Stimulated activated CD8-positive, alpha-beta memory T cell treated with anti-CD3 and anti-CD28 coated beads, Interleukin-12 subunit alpha, Interleukin-12 subunit beta, amount 100 ng/mL, for 1 hour (primary cell): ENCODE measurements around the gene SRPRA.
"Not testable (repeated sequence)": the region's sequence is repeated elsewhere in the genome, so short reads cannot be mapped to it uniquely, and the experiment has no call there.

Experiments used
- DNase-seq: peaks from one replicate; pipeline ENCODE4 v3.0.0-alpha.2; 2020; ENCODE audit warnings: low read depth

SRPRA gene, protein sequence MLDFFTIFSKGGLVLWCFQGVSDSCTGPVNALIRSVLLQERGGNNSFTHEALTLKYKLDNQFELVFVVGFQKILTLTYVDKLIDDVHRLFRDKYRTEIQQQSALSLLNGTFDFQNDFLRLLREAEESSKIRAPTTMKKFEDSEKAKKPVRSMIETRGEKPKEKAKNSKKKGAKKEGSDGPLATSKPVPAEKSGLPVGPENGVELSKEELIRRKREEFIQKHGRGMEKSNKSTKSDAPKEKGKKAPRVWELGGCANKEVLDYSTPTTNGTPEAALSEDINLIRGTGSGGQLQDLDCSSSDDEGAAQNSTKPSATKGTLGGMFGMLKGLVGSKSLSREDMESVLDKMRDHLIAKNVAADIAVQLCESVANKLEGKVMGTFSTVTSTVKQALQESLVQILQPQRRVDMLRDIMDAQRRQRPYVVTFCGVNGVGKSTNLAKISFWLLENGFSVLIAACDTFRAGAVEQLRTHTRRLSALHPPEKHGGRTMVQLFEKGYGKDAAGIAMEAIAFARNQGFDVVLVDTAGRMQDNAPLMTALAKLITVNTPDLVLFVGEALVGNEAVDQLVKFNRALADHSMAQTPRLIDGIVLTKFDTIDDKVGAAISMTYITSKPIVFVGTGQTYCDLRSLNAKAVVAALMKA

DNA sequence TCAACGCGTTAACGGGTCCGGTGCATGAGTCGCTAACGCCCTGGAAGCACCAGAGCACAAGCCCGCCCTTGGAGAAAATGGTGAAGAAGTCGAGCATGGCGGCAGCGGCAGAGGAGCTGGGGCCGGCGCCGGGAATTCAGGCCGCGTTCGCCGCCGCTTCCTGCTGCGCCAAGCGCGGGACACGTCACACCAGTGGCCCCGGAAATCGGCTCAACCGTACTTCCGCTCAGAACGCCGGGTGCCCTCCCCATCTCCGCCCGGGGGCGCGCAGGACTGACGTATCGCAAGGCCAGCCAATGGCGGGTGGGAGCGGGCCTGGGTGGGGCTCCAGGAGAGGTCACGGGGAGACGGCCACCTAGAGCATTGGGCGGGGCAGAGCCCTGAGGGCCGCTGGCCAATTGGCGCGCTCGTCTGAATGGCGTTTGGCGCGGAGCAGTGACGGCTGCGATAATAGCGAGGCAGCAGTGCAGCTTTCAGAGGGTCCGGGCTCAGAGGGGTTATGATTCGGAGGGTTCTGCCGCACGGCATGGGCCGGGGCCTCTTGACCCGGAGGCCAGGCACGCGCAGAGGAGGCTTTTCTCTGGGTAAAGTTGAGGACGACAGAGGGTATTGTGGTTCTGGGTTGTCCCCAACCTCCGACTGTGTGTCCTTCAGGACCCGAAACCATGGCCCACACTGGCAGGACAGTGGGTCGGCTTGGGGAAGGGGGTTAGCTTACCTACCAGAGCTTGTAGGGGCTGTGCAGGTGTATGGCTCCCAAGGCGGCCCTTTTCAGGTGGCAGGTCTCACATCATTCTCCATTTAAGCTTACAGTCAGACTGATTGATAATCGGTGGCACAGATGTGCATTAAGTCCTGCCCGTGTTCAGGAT, at the start of gene SRPRA, which contains the start of gene FOXRED1:
Gene SRPRA (minus strand): TSS at position 188 of the 872 bp plus-strand sequence. CDS start 91 bp downstream, at position 97.
Gene FOXRED1 (plus strand): TSS at position 447 of the 872 bp plus-strand sequence. CDS start 53 bp downstream, at position 500.
- peak; percentile 99 for DNase-seq

DNA sequence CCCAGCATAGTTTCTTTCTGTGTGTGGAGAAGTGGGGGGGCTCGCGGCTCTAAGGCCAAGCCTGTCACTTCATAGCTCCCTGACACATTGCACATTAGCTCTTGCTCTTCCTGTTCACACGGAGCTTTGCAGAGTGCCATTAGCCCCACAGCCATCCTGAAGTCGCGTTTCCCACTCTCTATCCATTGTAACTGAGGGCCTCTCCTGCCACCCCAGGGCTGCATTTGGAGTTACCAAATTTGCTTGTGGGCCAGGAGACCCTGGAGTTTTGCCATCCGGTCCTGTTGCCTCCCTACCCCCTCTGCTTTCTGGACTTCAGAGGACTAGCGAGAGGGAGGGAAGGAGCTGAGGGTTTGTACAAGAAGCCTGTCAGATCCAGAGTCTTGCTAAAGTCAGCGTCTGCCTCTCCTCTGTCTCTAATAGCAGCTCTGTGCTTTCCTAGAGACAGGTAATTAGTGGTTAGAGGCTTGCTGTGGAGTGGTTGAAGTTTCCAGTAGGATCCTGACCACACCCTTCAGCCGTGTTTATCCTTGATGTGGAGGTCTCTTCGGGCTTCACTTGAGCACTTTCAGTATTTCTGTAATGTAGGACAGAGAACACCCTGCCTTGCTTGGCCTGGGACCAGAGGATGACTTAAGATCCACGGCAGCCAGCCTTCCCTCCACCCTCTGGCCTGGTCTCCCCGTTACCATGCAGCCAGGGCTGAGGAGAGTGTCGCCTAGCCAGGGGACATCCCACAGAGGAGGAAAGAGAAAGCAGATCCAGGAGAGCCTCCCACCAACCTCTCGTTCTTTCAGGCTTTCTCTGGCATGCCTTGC, 49.3 kb upstream of the SRPRA start:
- no peak for DNase-seq

DNA sequence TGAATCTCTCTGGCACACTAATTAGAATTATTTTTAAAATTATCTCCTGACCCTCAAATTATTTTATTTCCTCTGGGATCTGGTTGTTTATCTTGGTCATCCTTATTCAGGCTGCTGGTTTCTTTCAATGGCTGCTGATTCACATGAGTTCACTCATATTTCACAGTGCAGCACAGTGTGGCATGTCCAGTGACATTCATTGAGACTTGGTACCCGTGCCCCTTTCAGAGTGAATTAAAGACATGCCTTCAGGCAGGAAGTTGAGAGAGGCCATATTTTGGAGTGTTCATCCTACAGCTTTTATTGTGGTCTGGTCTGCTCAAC, 48.7 kb upstream of the SRPRA start:
- DNase-seq: no peak

DNA sequence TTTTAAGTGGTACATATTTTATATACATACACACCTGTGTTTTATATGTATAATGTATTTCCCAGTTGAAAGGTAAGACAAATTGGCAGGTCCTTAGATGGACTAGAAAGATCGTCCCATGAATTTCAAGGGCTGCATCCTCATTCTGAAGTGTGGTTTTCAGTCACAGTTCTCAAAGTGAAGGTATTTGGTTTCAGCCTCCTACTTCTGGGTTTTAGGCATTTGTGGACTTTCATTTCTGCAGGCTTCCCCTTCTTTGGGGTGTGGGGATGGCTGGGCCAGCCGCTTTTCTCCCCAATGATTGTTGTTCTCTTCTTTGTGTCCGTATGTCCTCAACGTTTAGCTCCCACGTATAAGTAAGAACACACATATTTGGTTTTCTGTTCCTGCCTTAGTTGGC, 45.1 kb upstream of the SRPRA start:
- no peak for DNase-seq

DNA sequence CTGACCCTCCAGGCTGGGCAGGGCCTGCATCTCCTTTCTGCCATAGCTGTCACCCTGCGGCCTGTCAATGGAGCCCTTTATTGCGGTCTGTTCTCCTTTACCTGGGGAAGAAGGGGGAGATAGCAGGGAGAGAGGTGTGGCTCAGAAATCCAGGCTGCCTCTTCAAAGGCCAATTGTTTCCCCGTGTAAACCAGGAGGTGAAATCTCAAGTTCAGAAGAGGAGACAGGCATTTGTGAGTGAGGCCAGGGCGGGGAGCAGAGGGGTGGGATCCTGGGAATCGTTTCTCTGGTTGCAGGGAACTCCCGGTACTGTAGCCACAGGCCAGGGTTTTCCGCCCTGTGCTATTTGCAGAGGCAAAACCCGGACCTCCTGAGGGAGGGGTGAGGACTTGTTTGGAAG, 44.3 kb upstream of the SRPRA start:
- no peak for DNase-seq

DNA sequence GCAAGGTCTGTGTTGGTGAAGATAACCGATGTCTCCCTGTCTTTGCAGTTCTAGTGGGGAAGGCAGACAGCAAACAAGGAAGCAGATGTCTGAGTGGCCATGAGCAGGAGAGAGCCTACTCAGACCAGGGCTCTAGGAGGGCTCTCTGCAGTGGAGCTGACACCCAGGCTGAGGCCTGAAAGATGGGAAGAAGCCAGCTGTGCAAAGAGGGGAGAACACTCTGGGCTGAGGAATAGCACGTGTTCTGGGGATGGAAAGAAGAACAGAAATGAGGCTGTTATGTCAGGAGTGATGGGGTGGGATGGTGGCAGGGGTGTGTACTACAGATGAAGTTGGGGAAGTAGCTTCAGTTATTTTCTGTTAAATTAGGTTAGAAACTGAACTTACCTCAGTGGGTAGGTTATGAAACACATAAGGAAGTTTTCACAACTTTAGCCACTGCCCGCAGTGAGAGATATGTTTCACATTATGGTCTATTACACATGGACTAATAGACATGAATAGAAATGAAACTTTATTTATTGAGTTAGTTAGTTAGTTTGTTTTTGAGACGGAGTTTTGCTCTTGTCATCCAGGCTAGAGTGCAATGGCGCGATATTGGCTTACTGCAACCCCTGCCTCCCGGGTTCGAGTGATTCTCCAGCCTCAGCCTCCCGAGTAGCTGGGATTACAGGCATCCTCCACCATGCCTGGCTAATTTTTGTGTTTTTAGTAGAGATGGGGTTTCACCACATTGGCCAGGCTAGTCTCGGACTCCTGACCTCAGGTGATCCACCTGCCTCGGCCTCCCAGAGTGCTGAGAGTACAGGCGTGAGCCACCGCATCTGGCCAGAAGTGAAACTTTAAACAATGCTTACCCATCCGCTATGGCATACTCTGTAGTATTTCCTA, 43.0 kb upstream of the SRPRA start:
- DNase-seq: no peak

DNA sequence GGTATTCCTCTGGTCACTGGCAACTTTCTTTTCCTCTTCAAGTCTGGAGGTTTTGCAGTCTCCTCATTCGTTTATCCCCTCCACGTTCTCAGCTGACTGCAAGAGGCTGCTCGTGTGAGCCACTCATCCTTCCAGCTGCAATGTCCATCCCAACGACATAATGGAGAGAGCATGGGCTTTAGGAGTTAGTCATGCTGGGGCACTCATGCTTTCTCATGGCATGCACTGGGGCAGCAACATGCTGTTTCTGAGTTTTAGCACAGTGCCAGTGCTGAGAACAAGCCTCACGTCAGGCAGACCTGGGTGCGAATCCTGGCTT, 42.3 kb upstream of the SRPRA start:
- DNase-seq: no peak

DNA sequence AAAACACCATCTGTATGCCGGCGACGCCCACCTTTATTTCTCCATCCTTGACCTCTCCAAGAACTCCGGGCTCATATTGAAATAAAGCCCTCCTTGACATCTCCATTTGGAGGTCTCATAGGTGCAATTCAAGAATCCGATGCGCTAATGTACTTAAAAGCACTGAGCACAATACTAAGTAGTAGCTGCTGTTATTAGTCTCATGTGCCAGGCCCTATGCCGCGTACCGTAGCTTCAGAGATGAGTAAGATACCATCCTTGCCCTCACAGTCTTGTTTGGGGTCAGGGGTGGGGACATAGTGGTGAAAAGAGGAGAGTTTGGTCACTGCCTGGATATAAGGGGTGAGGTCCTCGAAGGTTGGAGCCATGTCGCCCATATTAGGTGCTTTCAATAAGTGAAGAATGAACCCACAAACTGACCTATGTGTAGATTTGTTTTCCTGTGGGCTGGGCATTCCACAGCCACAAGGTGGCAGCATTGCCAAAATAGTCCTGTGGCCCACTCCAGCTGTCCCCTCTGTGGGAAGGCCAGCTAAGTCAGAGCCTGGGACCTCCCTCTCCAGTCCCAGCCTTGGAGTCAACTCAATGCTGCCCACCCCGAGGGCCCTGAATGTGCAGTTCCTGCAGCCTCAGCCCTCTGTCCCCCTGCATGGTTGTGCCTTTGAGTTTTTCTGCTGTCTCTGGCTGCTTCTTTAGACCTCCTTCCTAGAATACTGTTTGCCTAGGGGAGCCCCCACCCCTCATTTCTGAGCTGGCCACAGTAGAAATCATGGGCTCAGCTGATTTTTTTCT, 41.7 kb upstream of the SRPRA start:
- peak; percentile 45 for DNase-seq

DNA sequence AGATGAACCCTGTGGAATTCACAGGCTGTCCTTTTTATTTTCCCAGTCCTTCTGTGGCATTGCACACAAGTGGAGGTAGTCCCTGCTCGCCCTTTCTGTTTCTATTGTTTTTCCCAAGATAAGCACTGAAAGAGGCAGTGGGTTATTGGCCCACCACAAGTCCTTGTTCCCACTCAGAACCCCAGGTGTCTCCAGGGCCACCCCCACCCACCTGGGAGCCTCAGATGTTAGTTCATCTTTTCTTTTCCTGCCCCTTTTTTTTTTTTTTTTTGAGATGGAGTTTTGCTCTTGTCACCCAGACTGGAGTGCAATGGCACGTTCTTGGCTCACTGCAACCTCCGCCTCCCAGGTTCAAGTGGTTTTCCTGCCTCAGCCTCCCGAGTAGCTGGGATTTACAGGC, 40.1 kb upstream of the SRPRA start:
- DNase-seq: not testable (repeated sequence)

DNA sequence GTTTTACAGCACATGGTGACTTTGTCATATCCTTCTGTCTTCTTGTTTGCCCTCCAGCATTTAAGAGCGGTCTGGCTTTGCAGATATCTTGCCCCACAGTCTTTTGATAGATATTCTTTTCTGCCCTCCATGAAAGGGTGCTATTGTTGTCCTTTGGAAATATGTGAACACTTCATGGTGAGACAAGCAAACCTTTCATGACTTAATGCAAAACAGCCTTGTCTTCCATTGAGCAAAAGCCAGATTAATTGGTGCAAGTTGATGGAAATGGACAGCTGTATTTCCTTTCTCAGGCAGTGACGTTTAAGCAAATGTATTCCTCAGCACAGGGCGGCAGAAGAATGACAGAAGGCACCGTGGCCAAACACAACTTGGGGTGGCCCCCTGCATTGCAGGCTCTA, 39.6 kb upstream of the SRPRA start:
- DNase-seq: no peak

DNA sequence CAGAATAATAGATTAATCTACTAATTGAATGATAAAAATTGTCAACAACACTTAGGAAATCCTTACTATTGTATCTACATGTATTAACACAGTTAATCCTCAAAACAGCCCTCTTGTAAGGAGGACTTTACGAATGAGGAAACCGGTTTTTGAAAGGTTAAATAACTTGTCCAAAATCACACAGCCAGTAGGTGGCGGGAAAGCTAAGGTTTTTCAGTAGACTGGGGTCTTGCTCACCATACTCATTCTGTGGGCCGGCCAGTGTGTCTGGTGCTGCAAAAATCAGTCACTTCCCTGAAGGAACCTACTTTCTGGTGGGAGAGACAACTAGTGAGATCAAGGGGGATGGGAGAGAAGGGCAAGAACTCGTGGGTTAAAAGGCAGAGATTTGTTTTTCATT, 39.0 kb upstream of the SRPRA start:
- DNase-seq: no peak

DNA sequence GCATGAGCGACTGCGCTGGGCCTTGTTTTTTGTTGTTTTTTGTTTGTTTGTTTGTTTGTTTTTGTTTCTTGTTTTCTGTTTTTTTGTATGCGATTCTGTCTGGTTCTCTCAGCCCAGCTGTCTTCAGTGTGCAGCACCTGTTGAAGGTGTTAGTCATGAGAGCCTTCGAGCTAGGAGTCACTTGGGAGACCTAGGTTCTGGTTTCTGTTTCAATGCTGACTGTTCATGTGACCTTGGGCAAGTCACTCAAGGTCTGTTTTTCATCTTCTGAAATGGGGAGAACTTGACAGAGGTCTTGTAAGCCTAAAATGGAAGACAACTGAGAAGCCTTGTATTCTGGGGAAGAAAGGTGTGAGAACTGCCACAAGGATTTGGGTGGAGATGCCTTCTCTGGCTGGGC, 37.0 kb upstream of the SRPRA start:
- no peak for DNase-seq

DNA sequence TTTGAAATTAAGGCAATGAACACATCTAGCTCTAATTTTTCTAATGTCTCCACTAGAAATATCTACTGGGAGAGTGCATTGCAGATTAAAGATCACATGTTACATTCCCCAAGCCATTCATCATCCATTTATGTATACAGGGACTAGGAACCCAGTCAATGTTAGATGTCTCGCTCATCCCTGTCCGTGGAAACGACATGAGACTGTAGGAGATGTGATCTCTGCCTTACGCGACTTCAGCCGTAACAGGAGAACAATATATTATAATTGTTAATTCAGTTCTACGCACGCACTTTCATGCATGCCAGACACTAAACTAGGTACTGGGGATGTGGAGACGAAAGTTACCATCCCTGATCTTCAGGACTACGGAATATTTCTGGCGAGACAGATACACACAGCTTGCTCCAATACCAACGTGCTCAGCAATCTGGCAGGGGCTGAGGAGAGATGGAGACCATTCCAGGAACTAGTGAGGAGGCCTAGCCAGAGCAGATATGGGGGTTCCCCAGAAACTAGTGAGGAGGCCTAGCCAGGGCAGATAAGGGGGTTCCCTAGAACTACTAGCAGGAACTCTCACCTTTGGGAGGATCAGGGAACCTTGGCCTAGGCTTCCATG, 35.9 kb upstream of the SRPRA start:
- DNase-seq: no peak

DNA sequence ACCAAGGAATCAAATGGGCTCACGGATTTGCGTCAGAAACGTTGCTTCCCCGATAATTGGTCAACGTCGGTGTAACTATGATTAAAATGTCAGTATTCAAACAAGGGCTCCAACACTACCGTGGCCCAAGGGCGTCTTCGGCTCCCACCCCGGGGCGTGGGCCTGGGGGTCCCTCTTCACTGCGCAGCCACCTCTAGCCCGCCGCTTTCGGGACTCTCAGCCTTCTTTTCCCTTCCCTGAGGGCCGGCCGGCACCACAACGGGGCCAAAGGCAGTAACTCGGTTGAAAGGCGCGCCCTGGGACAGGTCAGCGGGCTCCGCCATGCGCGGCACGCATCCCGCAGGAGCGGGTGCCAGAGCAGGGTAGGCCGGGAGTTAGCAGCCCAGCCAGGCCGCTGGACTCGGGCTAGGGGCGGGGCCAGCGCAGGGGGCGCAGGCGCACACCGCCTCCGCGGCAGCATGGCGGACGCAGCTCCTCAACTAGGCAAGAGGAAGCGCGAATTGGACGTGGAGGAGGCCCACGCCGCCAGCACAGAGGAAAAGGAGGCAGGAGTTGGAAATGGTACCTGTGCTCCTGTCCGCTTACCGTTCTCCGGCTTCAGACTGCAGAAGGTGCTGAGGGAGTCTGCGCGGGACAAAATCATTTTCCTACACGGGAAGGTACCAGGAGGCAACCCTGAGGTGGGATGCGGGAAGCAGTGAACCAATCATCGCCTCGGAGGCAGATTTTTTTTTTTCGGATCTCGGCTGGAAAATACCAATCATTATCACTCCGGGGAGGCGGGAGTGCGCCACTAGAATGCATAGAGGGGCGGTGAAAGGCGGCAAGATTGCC, 35.1 kb upstream of the SRPRA start, which contains the start of gene DCPS:
Gene DCPS (plus strand): TSS at position 438 of the 834 bp plus-strand sequence. CDS start 21 bp downstream, at position 459.
- peak; percentile 65 for DNase-seq

DNA sequence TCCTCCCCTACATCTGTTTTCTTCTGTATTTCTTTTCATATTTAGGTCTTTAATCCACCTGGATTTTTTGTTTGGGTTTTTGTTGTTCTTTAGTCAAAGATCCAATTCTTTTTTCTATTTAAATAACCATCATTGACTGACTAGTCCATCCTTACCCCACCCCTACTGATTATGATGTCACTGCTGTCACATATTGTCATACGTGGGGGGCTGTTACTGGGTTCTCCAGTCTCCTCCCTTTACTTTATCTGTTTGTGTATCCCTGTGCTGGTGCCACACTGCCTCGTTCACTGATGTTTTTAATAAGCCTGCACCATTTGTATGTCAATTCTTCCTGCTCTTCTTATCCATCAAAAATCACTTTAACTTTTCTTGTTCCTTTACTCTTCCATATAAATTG, 28.3 kb upstream of the SRPRA start:
- DNase-seq: no peak

DNA sequence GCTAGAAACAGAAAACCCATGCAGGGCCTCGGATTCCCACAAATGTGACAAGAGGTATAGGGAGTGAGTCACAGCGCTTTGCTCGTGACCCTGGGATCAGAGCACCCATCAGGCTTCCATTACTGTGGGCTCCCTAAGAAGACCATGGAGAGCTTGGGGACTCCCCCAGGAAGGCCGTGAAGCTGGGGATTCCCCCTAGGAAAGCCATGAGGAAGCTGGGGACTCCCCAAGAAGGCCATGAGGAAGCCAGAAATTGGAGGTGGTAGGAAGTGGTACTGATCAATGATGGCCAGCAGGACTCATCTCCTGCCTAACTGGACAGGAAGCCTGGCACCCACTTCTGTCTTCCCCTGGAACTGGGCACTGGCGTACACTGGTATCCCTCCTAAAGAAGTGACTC, 25.0 kb upstream of the SRPRA start:
- DNase-seq: no peak

DNA sequence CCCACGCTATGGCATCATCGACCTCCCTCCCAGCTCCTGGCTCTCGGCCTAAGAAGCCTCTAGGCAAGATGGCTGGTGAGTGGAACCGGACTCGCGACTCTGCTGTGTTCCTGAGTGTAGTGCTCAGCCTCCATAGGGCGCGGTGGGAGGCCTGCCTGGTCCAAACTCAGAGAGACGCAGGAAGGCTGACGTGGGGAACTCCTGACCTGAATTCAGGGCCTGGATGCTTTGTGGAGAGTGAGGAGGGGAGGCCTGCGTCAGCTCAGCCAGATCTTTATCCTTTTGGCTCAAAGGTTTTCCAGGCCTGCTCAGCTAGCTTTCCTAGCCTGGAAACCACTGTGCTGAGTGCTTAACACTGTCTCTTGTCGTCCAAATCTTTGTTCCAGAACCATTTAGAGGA, 22.2 kb upstream of the SRPRA start:
- DNase-seq: no peak

DNA sequence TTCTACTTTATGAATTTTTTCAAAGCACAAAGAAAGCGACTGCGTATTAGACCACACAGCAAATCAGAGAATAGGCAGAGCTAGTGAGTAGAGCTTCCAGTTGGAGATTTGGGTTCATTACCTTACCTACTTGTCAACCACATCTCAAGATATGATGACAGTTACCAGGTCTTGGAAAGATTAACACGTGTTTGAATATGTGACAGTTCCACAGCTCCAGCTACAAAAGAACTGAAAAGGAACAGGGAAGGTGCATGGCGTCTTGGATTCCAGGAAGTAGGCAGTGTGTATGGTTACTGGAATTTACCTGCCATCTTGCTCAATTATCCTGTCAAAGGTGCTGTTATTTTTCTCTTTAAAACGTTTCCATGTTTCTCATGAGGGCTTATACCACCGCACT, 19.5 kb upstream of the SRPRA start:
- DNase-seq: no peak

DNA sequence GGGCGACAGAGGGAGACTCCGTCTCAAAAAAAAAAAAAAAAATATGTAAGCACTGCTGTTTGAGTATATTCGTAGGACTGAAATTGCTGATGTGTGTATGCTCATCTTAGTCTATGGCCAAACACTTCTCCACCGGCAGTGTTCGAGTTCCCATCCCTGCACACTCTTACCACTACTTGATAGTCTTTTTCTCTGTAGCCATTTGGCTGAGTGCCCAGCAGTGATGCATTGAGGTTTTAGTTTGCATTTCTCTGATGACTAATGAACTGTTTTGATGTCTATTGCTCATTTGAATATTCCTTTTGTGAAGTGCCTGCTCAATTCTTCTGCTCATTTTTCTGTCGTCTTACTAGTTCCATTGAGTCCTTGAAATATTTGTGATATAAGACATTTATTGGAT, 16.1 kb upstream of the SRPRA start:
- DNase-seq: peak; percentile 83
